C4-2B (cell line): ENCODE measurements around the gene PTPRA.

Source experiments
- ZFX ChIP-seq: fragments of 450-650 bp; IDR thresholded peaks from 2 replicates; pipeline ENCODE4 v1.6.1; 2017
- TF ChIP-seq, protein P1 (sequence below): fragments of 450-650 bp; conservative IDR thresholded peaks from 2 replicates; pipeline ENCODE4 v1.5.1; 2017; ENCODE audit warnings: mild to moderate bottlenecking

GRCh38 chr20:2902291-2902690 lies 29.0 kb downstream of the PTPRA start:
- TF ChIP-seq, protein P1, sequence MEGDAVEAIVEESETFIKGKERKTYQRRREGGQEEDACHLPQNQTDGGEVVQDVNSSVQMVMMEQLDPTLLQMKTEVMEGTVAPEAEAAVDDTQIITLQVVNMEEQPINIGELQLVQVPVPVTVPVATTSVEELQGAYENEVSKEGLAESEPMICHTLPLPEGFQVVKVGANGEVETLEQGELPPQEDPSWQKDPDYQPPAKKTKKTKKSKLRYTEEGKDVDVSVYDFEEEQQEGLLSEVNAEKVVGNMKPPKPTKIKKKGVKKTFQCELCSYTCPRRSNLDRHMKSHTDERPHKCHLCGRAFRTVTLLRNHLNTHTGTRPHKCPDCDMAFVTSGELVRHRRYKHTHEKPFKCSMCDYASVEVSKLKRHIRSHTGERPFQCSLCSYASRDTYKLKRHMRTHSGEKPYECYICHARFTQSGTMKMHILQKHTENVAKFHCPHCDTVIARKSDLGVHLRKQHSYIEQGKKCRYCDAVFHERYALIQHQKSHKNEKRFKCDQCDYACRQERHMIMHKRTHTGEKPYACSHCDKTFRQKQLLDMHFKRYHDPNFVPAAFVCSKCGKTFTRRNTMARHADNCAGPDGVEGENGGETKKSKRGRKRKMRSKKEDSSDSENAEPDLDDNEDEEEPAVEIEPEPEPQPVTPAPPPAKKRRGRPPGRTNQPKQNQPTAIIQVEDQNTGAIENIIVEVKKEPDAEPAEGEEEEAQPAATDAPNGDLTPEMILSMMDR = no peak
- no peak for TF ChIP-seq ZFX
